MM.1S (cell line): Measurements from ENCODE around the gene GDF2.

ENCODE experiments used
- DNase-seq: peaks from one replicate; pipeline ENCODE4 v3.0.0-alpha.2; 2015
- H2AFZ ChIP-seq: fragments of 300-600 bp; sonication (generic); 2 replicates; pipeline ENCODE4 v1.6.0; 2016; ENCODE audit warnings: antibody characterized with exemption, low read length
- H3F3A ChIP-seq: fragments of 300-600 bp; sonication (generic); 2 replicates; pipeline ENCODE4 v1.6.1; 2016; ENCODE audit warnings: mild to moderate bottlenecking, antibody characterized with exemption, low read length, moderate library complexity, mixed read lengths; ENCODE audit not compliant: insufficient read depth
- H3K27ac ChIP-seq: fragments of 300-600 bp; sonication (generic); 2 replicates; pipeline ENCODE4 v1.5.1; 2016; ENCODE audit warnings: mild to moderate bottlenecking, low read length
- H3K27me3 ChIP-seq: fragments of 300-600 bp; sonication (generic); replicated peaks from 2 replicates; pipeline ENCODE4 v1.6.0; 2016; ENCODE audit warnings: low read length; ENCODE audit not compliant: insufficient read depth
- H3K36me3 ChIP-seq: fragments of 300-600 bp; sonication (generic); replicated peaks from 2 replicates; pipeline ENCODE4 v1.6.1; 2016; ENCODE audit warnings: mild to moderate bottlenecking, low read length, mixed read lengths; ENCODE audit not compliant: insufficient read depth
- H3K4me1 ChIP-seq: fragments of 300-600 bp; sonication (generic); 2 replicates; pipeline ENCODE4 v1.6.1; 2016; ENCODE audit warnings: low read length, mixed read lengths
- H3K4me2 ChIP-seq: fragments of 300-600 bp; sonication (generic); 2 replicates; pipeline ENCODE4 v1.6.0; 2016; ENCODE audit warnings: low read depth, low read length
- H3K4me3 ChIP-seq: fragments of 300-600 bp; sonication (generic); 2 replicates; pipeline ENCODE4 v1.5.1; 2016; ENCODE audit warnings: low read length, mixed read lengths
- H3K79me2 ChIP-seq: fragments of 300-600 bp; sonication (generic); 2 replicates; pipeline ENCODE4 v1.6.1; 2016; ENCODE audit warnings: mixed run types, low read length, mixed read lengths
- H3K9ac ChIP-seq: fragments of 300-600 bp; sonication (generic); 2 replicates; pipeline ENCODE4 v1.6.1; 2016; ENCODE audit warnings: low read length, mixed read lengths
- H3K9me2 ChIP-seq: fragments of 300-600 bp; sonication (generic); replicated peaks from 2 replicates; pipeline ENCODE4 v1.6.1; 2016; ENCODE audit warnings: mild to moderate bottlenecking, low read length, mixed read lengths; ENCODE audit not compliant: insufficient read depth
- H3K9me3 ChIP-seq: fragments of 300-600 bp; sonication (generic); replicated peaks from 2 replicates; pipeline ENCODE4 v1.6.1; 2016; ENCODE audit warnings: mild to moderate bottlenecking, low read length, mixed read lengths; ENCODE audit not compliant: insufficient read depth
- H4K20me1 ChIP-seq: fragments of 300-600 bp; sonication (generic); 2 replicates; pipeline ENCODE4 v1.6.1; 2016; ENCODE audit warnings: mild to moderate bottlenecking, low read length, moderate library complexity, mixed read lengths; ENCODE audit not compliant: insufficient read depth
- CTCF ChIP-seq: fragments of 300-600 bp; sonication (generic); IDR thresholded peaks from 2 replicates; pipeline ENCODE4 v1.5.1; 2016; ENCODE audit warnings: antibody characterized with exemption, low read length, mixed read lengths
- EZH2 ChIP-seq: fragments of 300-600 bp; sonication (generic); optimal IDR thresholded peaks from 2 replicates; pipeline ENCODE3; 2017; ENCODE audit warnings: low read depth, mild to moderate bottlenecking, antibody characterized with exemption, low read length, mixed read lengths
- EZH2phosphoT487 ChIP-seq: fragments of 300-600 bp; sonication (generic); IDR thresholded peaks from 2 replicates; pipeline ENCODE4 v1.6.1; 2018; ENCODE audit warnings: antibody characterized with exemption, low read length

The GDF2 gene

GRCh38 chr10:47311193-47311931 is 10.9 kb upstream of the GDF2 start:
- Histone ChIP-seq H3K27me3 (peaks cover 43% of the 10 kb centered on the region), H3K27ac (no peak overlapping the region), H3K9me3 (no peaks in the 10 kb centered on the region), H3K36me3 (no peaks in the 10 kb centered on the region), H3K9me2 (no peaks in the 10 kb centered on the region), H3K4me3 (no peak overlapping the region), H4K20me1 (no peaks in the 10 kb centered on the region), H3K4me2 (no peak overlapping the region), H3K9ac (no peak overlapping the region), H2AFZ (no peak overlapping the region), H3K4me1 (no peaks in the 10 kb centered on the region), H3F3A (no peaks in the 10 kb centered on the region), H3K79me2 (no peaks in the 10 kb centered on the region)
- TF ChIP-seq EZH2phosphoT487 (no peak), EZH2 (no peak), CTCF (no peak)
- no peak for DNase-seq

GRCh38 chr10:47311932-47312662 is 10.2 kb upstream of the GDF2 start:
- Histone ChIP-seq H3K36me3 (no peaks in the 10 kb centered on the region), H3K9ac (no peak overlapping the region), H2AFZ (no peak overlapping the region), H4K20me1 (no peaks in the 10 kb centered on the region), H3K27me3 (peaks cover 41% of the 10 kb centered on the region), H3F3A (no peaks in the 10 kb centered on the region), H3K27ac (no peak overlapping the region), H3K4me1 (no peaks in the 10 kb centered on the region), H3K9me3 (no peaks in the 10 kb centered on the region), H3K4me3 (no peak overlapping the region), H3K9me2 (no peaks in the 10 kb centered on the region), H3K4me2 (no peak overlapping the region), H3K79me2 (no peaks in the 10 kb centered on the region)
- DNase-seq: peak; percentile 73
- TF ChIP-seq EZH2 (no peak), CTCF (peak; percentile 91)

- Histone ChIP-seq H3K27ac (no peak overlapping the region), H3F3A (no peaks in the 10 kb centered on the region), H3K36me3 (no peaks in the 10 kb centered on the region), H2AFZ (no peak overlapping the region), H3K9me3 (no peaks in the 10 kb centered on the region), H3K4me3 (no peak overlapping the region), H3K4me2 (no peak overlapping the region), H4K20me1 (no peaks in the 10 kb centered on the region), H3K9ac (no peak overlapping the region), H3K79me2 (no peaks in the 10 kb centered on the region), H3K4me1 (no peaks in the 10 kb centered on the region), H3K9me2 (no peaks in the 10 kb centered on the region), H3K27me3 (peaks cover 37% of the 10 kb centered on the region)
- TF ChIP-seq EZH2phosphoT487 (no peak), EZH2 (no peak), CTCF (no peak)
- DNase-seq: no peak
Observed at GRCh38 chr10:47312663-47312995, 9.6 kb upstream of the GDF2 start.
